HG03097 (cell line): ENCODE data around the gene PLCB2.

Source experiments
- ATAC-seq: cut with Tn5 transposase; IDR thresholded peaks from one replicate; pipeline ENCODE4 v1.9.1; 2021; ENCODE audit not compliant: unreplicated experiment, low FRiP score

PLCB2 gene, protein sequence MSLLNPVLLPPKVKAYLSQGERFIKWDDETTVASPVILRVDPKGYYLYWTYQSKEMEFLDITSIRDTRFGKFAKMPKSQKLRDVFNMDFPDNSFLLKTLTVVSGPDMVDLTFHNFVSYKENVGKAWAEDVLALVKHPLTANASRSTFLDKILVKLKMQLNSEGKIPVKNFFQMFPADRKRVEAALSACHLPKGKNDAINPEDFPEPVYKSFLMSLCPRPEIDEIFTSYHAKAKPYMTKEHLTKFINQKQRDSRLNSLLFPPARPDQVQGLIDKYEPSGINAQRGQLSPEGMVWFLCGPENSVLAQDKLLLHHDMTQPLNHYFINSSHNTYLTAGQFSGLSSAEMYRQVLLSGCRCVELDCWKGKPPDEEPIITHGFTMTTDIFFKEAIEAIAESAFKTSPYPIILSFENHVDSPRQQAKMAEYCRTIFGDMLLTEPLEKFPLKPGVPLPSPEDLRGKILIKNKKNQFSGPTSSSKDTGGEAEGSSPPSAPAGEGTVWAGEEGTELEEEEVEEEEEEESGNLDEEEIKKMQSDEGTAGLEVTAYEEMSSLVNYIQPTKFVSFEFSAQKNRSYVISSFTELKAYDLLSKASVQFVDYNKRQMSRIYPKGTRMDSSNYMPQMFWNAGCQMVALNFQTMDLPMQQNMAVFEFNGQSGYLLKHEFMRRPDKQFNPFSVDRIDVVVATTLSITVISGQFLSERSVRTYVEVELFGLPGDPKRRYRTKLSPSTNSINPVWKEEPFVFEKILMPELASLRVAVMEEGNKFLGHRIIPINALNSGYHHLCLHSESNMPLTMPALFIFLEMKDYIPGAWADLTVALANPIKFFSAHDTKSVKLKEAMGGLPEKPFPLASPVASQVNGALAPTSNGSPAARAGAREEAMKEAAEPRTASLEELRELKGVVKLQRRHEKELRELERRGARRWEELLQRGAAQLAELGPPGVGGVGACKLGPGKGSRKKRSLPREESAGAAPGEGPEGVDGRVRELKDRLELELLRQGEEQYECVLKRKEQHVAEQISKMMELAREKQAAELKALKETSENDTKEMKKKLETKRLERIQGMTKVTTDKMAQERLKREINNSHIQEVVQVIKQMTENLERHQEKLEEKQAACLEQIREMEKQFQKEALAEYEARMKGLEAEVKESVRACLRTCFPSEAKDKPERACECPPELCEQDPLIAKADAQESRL

DNA sequence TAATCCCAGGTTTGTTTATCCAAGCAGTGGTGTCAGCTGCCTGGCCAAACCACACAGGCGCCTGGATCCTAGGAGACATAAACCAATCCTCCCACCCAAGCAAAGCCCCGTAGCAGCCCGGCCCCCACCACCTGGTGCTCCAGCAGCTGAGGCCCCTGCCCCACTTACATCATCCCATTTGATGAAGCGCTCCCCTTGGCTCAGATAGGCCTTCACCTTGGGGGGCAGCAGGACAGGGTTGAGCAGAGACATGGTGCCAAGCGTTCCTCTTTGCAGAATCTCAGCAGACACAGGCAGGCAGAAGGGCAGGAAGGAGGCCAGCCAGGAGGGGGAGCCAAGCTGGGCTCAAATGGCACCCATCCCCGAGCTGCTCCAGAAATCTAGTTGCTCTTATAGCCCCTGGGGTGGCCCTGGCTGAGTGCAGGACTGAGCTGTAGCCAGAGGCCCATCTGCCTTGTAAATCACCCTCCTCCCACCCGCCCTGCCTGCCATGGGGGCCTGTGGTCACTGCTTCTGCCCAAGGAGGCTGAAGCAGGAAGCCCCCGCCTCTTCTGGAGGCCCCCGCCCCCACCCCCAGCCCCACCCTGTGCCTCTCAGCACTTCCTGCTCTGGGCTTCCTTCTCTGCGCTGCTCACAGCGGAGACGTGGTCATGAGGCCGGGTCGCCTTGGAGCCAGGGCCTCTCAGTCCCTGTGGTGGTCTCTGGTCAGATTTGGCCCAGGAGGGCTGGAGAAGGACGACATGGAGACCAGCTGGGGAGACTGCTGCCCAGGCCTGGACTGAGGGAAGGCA is at the start of gene PLCB2:
TSS of gene PLCB2 (minus strand) at position 515 of the 791 bp plus-strand sequence. CDS start at position 252, 263 bp downstream.
- ATAC-seq, result peak; percentile 43

DNA sequence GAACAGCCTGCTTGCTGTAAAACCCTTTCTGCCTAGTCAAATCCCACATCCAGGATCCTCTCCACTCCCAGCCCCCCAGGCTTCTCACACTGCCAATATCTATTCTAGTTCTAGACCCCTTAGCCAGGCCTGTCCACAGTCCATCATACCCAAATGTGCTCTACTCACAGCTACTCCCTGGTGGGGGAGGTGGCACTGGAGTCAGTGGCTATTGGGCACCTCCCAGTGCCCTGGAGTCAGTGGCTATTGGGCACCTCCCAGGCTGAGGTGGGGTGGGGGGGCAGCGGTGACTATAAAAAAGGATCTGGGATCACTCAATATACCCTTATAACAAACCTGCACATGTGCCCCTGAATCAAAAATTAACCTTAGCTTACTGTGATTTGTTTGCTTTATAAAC is 49.5 kb upstream of the PLCB2 start:
- ATAC-seq, result no peak

DNA sequence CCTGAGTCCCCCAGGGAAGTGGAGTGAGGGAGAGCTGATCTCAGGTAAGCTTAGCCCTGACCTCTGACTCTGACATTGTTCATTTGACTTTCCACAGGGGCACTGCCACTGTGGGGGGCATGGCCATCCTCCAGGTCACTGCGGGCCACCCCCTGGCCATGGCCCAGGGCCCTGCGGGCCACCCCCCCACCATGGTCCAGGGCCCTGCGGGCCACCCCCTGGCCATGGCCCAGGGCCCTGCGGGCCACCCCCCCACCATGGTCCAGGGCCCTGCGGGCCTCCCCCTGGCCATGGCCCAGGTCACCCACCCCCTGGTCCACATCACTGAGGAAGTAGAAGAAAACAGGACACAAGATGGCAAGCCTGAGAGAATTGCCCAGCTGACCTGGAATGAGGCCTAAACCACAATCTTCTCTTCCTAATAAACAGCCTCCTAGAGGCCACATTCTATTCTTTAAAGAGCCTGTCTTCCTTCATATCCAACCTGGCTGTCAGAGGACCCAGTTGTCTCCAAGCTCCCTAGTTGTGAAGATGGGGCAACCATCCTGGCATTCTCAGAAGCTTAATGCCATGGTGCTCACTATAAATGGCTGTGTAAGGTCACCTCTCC is 48.3 kb upstream of the PLCB2 start:
- ATAC-seq, result no peak

DNA sequence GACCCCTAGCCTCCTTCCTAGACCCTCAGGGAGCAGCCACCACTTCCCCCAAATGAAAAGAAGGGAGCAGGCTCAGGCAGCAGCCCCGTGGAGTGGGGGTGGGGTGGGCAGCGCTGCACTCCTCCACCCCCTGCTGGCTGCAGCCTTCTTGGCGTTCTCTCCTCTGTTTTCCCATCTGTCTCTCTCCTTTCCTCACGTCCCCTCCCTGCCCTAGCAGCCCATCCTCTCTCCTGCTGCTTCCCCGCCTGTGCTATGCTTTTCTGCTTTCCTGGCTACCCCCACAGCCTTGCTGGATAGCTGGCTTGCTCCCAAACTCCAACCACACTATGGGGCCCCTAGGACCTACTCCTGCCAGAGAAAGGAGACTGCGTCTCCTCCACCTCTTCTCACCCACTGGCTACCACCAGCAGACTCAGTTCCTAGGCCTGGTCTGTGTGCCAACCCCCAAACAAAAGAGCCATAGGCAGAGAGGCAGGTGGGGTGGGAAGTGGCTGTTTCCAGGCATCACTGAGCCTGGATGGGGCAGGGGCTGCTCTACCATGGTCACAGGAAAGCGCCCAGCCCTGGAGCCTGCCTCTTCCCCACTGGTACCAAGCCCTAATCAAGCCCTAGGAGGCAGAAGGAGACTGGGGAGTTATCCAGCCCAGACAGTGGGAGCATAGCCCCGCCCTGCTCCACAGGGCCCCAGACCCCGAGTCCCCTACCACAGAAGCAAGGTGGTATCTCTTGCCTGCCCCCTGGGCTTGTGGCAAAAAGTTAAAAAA is 46.9 kb upstream of the PLCB2 start:
- no peak for ATAC-seq

DNA sequence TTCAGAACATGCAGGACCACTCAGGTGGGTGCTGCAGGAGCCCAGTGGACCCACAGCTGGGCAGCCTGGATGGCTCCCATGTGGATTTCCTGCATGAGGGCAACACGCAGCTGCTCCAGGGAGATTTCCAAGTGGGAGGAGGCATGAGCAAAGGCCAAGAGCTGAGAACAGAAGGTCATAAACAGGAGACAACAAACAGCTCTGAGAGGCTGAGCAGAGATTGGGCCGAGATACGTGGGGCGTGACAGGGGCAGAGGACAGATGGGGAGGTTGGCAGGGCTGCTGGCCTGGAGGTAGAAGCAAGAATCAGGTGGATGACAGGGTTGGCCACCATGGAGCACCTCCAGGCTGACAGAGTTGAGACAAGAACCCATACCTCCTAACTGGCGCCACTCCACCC is 46.0 kb upstream of the PLCB2 start:
- ATAC-seq, result no peak

DNA sequence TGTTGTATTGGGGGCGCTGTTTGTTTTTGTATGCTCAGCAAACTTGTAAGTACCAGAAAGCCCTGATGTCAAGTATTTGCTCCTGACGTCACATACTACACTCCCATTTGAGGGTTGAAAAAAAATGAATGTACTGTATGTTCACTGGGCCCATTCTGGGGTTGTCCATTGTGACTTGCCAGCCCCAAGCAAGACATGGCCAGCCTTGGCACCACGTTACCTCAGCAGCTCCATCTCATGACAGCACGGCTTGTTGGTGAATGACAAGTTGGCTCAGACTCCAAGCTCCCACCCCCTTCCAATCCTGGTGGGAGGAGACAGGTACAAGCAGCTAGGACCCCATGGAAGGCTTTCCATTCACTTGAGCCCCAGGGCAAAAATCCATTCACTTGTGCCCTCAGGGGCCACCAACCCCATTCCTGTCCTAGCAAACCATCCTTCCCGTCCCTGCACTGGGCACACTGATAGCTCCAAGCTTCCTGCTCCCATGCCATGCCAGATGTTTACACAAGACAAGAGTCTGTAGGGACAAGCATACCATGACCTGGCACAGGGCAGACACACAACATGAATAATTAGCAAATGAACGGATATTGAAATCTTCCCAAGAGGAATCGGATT is 44.7 kb upstream of the PLCB2 start:
- no peak for ATAC-seq

- ATAC-seq, result no peak
These were observed 41.4 kb upstream of the PLCB2 start for GRCh38 chr15:40349163-40349562.

GRCh38 chr15:40348474-40348870 is 40.7 kb upstream of the PLCB2 start:
- no peak for ATAC-seq

- no peak for ATAC-seq
These were observed 40.1 kb upstream of the PLCB2 start for GRCh38 chr15:40347559-40348473.

DNA sequence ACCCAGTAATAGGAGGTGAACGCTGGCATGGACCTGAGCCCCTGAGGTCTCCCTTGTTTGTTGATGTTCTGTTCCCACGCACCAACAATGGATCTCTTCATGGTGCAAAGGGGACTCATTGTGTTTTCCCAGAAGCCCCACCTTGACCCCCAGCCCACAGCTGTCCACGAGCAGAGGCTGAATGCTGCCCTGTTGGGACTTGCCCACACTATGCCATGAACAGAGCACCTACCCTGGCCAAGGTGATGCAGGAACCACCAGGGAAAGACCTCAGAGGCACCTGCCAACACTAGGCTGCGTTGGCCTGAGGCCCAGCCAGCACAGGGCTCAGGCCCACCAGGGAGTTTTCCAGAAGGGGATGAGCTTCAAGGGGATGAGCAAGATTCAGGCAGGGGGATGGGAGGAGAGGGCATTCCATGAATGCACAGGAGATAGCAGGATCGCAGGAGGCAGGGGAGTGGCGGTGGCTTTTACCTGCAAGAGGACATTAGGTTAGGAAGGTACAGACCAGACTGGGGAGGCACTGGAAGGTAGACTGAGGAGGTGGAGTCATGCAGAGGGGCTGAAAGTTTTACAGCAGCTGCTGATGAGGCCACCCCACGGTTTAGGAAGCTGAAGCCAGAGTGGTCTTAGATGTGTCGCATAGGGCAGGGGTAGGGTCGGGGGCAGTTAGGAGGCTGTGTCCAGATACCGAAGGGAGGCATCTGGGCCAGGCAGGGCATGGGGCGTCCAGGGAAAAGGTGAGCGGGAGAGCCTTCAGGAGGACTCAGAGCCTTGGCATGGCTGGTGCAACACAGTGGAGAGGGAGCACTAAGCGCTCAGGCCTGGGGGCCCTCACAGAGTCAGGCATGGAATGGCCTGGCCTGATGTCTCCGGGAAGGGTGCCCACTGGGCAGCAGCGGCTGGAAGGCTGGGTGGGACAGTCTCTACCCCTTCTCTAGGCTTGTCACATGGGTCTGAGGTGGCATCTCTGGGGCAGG is 39.1 kb upstream of the PLCB2 start:
- no peak for ATAC-seq

- ATAC-seq, result no peak
These were observed 38.3 kb upstream of the PLCB2 start for GRCh38 chr15:40345867-40346578.

GRCh38 chr15:40345225-40345866 is 37.6 kb upstream of the PLCB2 start:
- ATAC-seq, result no peak

DNA sequence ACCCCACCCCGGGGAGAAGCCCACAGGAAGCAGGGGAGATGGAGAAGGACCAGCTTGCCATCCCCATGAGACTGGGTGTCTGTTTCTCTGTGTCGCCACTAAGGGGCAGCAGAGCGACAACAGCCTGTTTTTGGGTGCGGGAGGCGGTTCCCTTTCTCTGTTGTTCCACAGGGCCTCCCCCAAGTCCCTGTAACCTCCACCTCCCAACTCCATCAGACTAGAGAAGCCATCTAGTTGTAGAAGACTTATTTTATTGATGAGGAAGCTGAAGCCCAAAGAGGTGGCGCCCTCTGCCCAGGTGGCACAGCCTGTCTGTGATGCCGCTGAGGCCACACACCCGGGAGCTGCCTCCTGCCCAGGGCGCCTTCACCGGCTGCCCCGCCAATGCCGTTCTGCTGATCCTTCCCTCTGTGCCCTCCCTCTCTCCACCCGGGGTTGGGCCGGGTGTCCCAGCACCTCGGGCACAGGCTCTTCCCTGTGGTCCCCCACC is 36.9 kb upstream of the PLCB2 start:
- no peak for ATAC-seq

DNA sequence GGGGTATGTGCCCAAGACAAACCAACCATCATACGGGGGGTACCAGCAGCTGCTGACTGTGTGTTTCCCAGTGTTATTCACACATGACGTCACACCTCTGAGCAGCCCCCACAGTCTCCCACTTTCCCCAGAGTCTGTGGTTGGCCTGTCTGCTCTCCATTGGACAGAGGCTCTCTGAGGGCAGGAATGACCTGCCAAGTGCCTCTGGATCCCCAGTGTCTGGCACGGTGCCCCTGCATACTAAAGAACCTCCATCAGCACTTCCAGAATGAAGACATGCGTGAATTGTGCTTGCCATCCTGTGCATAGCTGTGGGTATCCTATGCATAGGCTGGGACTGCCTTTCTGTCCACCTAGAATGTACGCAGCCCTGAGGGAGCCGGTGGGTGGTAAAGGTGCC is 36.5 kb upstream of the PLCB2 start:
- no peak for ATAC-seq

DNA sequence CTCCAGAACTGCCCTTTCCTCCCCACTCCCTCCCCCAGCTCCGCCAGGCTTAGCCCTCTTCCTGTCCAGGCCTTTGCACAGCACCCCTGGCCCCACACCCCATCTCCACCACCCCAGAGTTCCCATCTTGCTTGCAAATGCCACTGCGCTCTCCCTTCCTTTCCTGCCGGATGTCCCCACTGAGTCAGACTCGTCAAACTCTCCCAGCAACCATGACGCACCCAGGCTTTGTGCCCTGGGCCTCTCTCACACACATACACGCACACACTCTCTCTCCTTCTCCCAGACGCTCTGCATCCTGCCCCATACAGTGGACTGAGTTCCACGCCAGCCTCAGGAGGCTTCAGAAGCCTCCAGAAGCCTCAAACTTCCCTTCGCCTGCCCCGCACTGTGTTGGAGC is 35.8 kb upstream of the PLCB2 start:
- no peak for ATAC-seq
